Right lobe of liver (tissue), 6 donors: Measurements from ENCODE around the gene S1PR3. TPM values are rescaled to one million over a fixed set of nuclear protein-coding genes. Genes with fewer than 3 reads are reported as not detected.

Experiments
- ATAC-seq, 4 donors: fragments of 200-7000 bp; cut with Tn5 transposase; one replicate each; pipeline ENCODE4 v1.9.1; 2020; ENCODE audit warnings: mild to moderate bottlenecking in 4 of 4, moderate library complexity in 4 of 4
- DNase-seq, 3 donors: peaks; one replicate each; pipeline ENCODE4 v3.0.0-alpha.2; 2020
- H3K27ac ChIP-seq, 3 donors: fragments of 200-600 bp; one replicate each; pipeline ENCODE4 v1.8.0; 2022
- H3K27me3 ChIP-seq, 2 donors: fragments of 200-600 bp; one replicate each; pipeline ENCODE4 v1.8.0; 2022
- H3K36me3 ChIP-seq, 4 donors: fragments of 200-600 bp; sonication (generic) in 1 of 4; one replicate each; pipeline versions ENCODE4 v1.5.1 to v1.8.0; 2017 to 2022; ENCODE audit warnings: control low read depth in 1 of 4
- H3K4me1 ChIP-seq, 4 donors: fragments of 200-600 bp; sonication (generic) in 1 of 4; one replicate each; pipeline versions ENCODE4 v1.5.1 to v1.8.0; 2017 to 2022; ENCODE audit warnings: control low read depth in 1 of 4
- H3K4me3 ChIP-seq, 3 donors: fragments of 200-600 bp; one replicate each; pipeline ENCODE4 v1.8.0; 2022
- H3K9me3 ChIP-seq, 4 donors: fragments of 200-600 bp; sonication (generic) in 1 of 4; one replicate each; pipeline versions ENCODE4 v1.5.1 to v1.8.0; 2017 to 2022; ENCODE audit warnings: control low read depth in 1 of 4
- POLR2A ChIP-seq: fragments of 450-650 bp; IDR thresholded peaks from one replicate; pipeline ENCODE4 v1.6.1; 2017; ENCODE audit warnings: antibody characterized with exemption, mild to moderate bottlenecking
- WGBS: methylation state at CpG from one replicate; pipeline ENCODE4 v1.1.6; 2018; ENCODE audit warnings: low coverage, low lambda C conversion rate; ENCODE audit not compliant: insufficient coverage; ENCODE audit errors: missing lambda C conversion rate; 5-methylcytosine and 5-hydroxymethylcytosine counted together
- intact Hi-C, 2 donors: fragments of 100-400 bp; cut with DNase I; formaldehyde crosslinking; loops; one replicate each; pipeline versions ENCODE4 v1.11.2 to v1.14.1; 2022
- total RNA-seq, 6 experiments: library from RNA; depleted of rRNA in 2 of 6; stranded (reverse); fragments of >200 nt in 2 of 6; fragmentation: NEBNext Ultra II Directional in 3 of 6; extraction: Animal tissue kit (Norgen Biotek cat#: 25700) in 3 of 6; gene quantifications; one replicate each; pipeline versions ENCODE4 v1.1.0 to v1.2.4, GENCODE V29; 2016 to 2023
- TF ChIP-seq, protein P1 (sequence below), 4 donors: fragments of 200-600 bp in 3 of 4; fragments of 450-650 bp in 1 of 4; IDR thresholded peaks; one replicate each; pipeline versions ENCODE4 v1.5.1 to v1.8.0; 2016 to 2022; ENCODE audit warnings: antibody characterized with exemption in 4 of 4, mild to moderate bottlenecking in 2 of 4
- donor health status: DM: no; HTN: yes; CAD: no.
- donor health status: DM: no; HTN: no; CAD: no.
- donor health status: DM: no; HTN: no; CAD: no.
- donor health status: DM: no; HTN: yes; CAD: no.
- donor health status: DM: no; HTN: yes; CAD: no.

The S1PR3 gene
- total RNA-seq, 6 experiments from 2014 or later, result 1.0 to 9.5 (median 5.0) TPM

DNA sequence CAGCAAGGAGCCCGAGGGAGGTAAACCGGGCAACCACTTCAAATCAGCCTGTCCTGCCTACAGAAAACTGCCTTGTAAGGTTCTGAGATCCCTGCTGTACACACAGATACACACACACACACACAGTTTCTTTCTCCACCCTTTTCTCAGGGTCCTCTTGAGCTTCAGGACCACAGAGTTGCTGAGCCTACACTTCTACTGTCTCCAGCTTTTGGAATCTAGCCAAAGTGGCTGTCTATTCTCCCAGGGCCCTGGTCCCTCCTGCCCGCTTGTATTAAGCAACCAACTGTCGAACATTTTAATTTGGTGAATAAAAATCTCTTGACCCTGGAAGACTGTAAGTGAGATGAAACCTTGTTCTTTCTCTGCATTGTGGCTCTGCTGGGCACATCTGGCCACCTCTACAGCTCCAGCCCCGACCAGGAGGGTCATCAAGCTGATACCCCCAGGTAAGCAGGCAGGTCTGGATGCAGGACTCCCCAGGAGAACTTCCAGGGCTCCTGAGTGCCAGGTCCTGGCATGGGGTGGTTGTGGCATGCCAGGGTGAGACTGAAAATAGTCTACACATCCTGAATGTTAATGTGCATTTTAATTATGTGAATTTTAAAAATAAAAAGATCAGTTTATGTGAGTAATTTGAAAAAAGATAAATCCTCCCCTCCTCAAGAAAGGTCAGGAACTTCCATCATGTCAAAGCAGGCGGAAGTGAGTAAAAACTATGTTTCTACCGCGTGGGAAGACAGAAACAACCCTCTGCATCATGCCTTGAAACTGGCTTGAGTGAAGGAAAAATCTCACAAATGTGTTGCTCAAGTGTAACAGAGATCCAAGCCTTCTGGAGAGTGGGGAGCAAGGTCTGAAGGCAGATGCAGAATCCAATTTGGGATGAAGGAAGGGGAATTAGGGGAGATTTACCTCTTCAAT, 15.0 kb upstream of the S1PR3 start:
- no peak overlapping the region for H3K27ac ChIP-seq
- WGBS, result 60% methylated on average over 8 of the region's 8 CpGs
- intact Hi-C loops, result no loop called here
- no peak overlapping the region for H3K4me3 ChIP-seq
- ATAC-seq (no peak), DNase-seq (peak in 1 of 3 donors; percentile 25)
- no peaks in the 10 kb centered on the region for H3K9me3 ChIP-seq
- H3K27me3 ChIP-seq, result no peaks in the 10 kb centered on the region
- H3K4me1 ChIP-seq, result no peaks in the 10 kb centered on the region
- H3K36me3 ChIP-seq, result no peaks in the 10 kb centered on the region
- TF ChIP-seq, protein P1, sequence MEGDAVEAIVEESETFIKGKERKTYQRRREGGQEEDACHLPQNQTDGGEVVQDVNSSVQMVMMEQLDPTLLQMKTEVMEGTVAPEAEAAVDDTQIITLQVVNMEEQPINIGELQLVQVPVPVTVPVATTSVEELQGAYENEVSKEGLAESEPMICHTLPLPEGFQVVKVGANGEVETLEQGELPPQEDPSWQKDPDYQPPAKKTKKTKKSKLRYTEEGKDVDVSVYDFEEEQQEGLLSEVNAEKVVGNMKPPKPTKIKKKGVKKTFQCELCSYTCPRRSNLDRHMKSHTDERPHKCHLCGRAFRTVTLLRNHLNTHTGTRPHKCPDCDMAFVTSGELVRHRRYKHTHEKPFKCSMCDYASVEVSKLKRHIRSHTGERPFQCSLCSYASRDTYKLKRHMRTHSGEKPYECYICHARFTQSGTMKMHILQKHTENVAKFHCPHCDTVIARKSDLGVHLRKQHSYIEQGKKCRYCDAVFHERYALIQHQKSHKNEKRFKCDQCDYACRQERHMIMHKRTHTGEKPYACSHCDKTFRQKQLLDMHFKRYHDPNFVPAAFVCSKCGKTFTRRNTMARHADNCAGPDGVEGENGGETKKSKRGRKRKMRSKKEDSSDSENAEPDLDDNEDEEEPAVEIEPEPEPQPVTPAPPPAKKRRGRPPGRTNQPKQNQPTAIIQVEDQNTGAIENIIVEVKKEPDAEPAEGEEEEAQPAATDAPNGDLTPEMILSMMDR (IDR thresholded peaks at IDR 0.05), result no peak
- TF ChIP-seq POLR2A, result no peak

DNA sequence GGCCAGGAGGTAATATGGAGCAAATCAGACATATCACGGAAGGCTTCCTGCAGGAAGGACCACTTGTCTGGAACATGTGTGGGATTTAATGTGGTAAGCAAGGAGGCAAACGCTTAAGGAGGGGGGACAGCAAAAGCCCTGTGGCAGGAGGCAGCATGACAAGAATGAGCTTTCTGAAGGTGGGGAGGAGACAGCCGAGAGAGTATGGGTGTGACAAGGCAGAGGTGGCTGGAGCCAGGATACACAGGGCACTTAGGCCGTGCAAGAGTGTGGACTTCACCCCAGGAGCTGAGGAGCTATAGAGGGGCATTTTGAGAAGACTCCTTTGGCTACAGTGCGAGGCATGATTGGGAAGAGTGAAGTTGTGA, 14.4 kb upstream of the S1PR3 start:
- intact Hi-C loops, result no loop called here
- no peak overlapping the region for H3K27ac ChIP-seq
- no peak for TF ChIP-seq POLR2A
- TF ChIP-seq, protein P1 (IDR thresholded peaks at IDR 0.05), result no peak
- no peaks in the 10 kb centered on the region for H3K9me3 ChIP-seq
- 70% methylated on average over 4 of the region's 5 CpGs for WGBS
- no peak for DNase-seq
- H3K27me3 ChIP-seq, result no peaks in the 10 kb centered on the region
- no peak overlapping the region for H3K4me3 ChIP-seq
- H3K36me3 ChIP-seq, result no peaks in the 10 kb centered on the region
- H3K4me1 ChIP-seq, result no peaks in the 10 kb centered on the region
- no peak for ATAC-seq

DNA sequence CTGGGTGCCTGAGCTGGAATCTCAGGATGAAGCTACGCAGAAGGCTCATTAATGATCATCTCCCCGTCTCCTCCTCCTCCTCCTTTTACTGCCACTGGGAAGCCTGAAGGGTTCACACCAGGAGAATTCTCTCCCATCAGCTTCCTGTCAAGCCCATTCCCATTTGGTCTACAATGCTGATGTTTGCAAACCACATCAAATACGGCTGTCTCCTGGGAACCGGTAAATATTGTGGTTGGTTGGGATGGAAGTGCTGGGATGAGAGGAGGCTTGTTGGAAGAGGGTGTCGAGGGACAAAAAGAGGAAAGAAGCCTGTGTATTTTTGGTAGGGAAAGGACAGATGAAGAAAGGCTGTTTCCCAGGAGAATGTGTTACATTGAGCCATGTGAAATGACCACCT, 13.2 kb upstream of the S1PR3 start:
- no peak for TF ChIP-seq POLR2A
- TF ChIP-seq, protein P1 (IDR thresholded peaks at IDR 0.05), result no peak
- intact Hi-C loops, result no loop called here
- H3K4me3 ChIP-seq, result no peak overlapping the region
- DNase-seq (no peak), ATAC-seq (no peak)
- H3K9me3 ChIP-seq, result no peaks in the 10 kb centered on the region
- H3K4me1 ChIP-seq, result no peaks in the 10 kb centered on the region
- H3K27me3 ChIP-seq, result no peaks in the 10 kb centered on the region
- no peak overlapping the region for H3K27ac ChIP-seq
- H3K36me3 ChIP-seq, result no peaks in the 10 kb centered on the region
- WGBS, result 61% methylated on average over 5 of the region's 5 CpGs

DNA sequence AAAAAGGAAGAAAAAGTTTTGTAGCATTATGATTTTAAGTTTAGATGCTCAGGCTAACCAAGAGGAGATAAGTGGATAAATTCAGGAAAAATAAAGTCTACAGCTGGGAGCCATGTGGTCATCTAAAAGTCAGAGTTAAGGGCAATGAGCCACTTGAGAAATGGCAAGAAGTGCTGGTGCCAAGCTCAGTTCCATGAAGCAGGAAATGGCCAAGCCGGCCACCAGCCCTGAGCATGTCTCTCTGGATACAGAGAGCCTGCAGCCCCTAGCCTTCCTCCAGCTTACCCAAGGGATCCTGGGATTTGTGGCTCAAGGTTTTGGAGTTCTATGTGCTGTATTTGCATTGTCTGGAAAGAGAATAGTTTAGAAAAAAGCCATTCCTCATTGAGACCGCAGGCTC, 12.2 kb upstream of the S1PR3 start:
- Histone ChIP-seq H3K36me3 (no peaks in the 10 kb centered on the region), H3K27me3 (no peaks in the 10 kb centered on the region), H3K4me3 (no peak overlapping the region), H3K27ac (no peak overlapping the region), H3K4me1 (no peaks in the 10 kb centered on the region), H3K9me3 (no peaks in the 10 kb centered on the region)
- intact Hi-C loops, result no loop called here
- ATAC-seq, result no peak
- no peak for TF ChIP-seq POLR2A
- TF ChIP-seq, protein P1 (IDR thresholded peaks at IDR 0.05), result no peak
- DNase-seq, result no peak
- 80% methylated on average over 2 of the region's 2 CpGs for WGBS
